GM18502 (cell line): ENCODE measurements around the gene NTS.

Source experiments
- ATAC-seq: cut with Tn5 transposase; IDR thresholded peaks from one replicate; pipeline ENCODE4 v1.9.1; 2021; ENCODE audit warnings: mild to moderate bottlenecking; ENCODE audit not compliant: unreplicated experiment, poor library complexity

The NTS gene

GRCh38 chr12:85920324-85920947, 46.3 kb downstream of the NTS start:
- peak; percentile 84 for ATAC-seq

GRCh38 chr12:85923767-85924331, 49.8 kb downstream of the NTS start:
- no peak for ATAC-seq

- ATAC-seq = no peak
These were observed 53.1 kb downstream of the NTS start for GRCh38 chr12:85927166-85927565.
